ENCODE results near the gene SPTLC2.

Gene SPTLC2

GRCh38 chr14:77574446-77575115, 41.9 kb downstream of the SPTLC2 start:
- Histone ChIP-seq H3K27me3 (ENCODE audit: control insufficient read depth, insufficient read depth, low read length, poor library complexity, severe bottlenecking) (no peaks in the 10 kb centered on the region), H3K36me3 (ENCODE audit: control insufficient read depth, insufficient read depth, low read length) (no peaks in the 10 kb centered on the region), H3K27ac (ENCODE audit: insufficient read depth, low read depth, low read length, poor library complexity, severe bottlenecking) (no peak overlapping the region), H3K9me3 (ENCODE audit: control insufficient read depth, low read length) (no peaks in the 10 kb centered on the region), H3K4me1 (ENCODE audit: control insufficient read depth, insufficient read depth, low read length) (no peaks in the 10 kb centered on the region), H3K4me3 (ENCODE audit: insufficient read depth, low read depth, low read length) (no peak overlapping the region)
- 64 to 69% methylated on average over 3 to 4 of the region's 4 CpGs for WGBS, 2 experiments

GRCh38 chr14:77573964-77574363, 42.5 kb downstream of the SPTLC2 start:
- no peaks in the 10 kb centered on the region for H3K9me3 ChIP-seq (ENCODE audit: control insufficient read depth, low read length)
- H3K4me3 ChIP-seq (ENCODE audit: insufficient read depth, low read depth, low read length), result no peak overlapping the region
- WGBS, 2 experiments, result 95 to 96% methylated on average over 3 of the region's 3 CpGs
- no peaks in the 10 kb centered on the region for H3K36me3 ChIP-seq (ENCODE audit: control insufficient read depth, insufficient read depth, low read length)
- no peaks in the 10 kb centered on the region for H3K27me3 ChIP-seq (ENCODE audit: control insufficient read depth, insufficient read depth, low read length, poor library complexity, severe bottlenecking)
- no peak overlapping the region for H3K27ac ChIP-seq (ENCODE audit: insufficient read depth, low read depth, low read length, poor library complexity, severe bottlenecking)
- H3K4me1 ChIP-seq (ENCODE audit: control insufficient read depth, insufficient read depth, low read length), result no peaks in the 10 kb centered on the region

- Histone ChIP-seq H3K27ac (ENCODE audit: insufficient read depth, low read depth, low read length, poor library complexity, severe bottlenecking) (no peak overlapping the region), H3K9me3 (ENCODE audit: control insufficient read depth, low read length) (no peaks in the 10 kb centered on the region), H3K27me3 (ENCODE audit: control insufficient read depth, insufficient read depth, low read length, poor library complexity, severe bottlenecking) (no peaks in the 10 kb centered on the region), H3K36me3 (ENCODE audit: control insufficient read depth, insufficient read depth, low read length) (no peaks in the 10 kb centered on the region), H3K4me1 (ENCODE audit: control insufficient read depth, insufficient read depth, low read length) (no peaks in the 10 kb centered on the region), H3K4me3 (ENCODE audit: insufficient read depth, low read depth, low read length) (no peak overlapping the region)
- 67 to 72% methylated on average over 6 of the region's 6 CpGs for WGBS, 2 experiments
Observed at GRCh38 chr14:77570706-77571268, 45.6 kb downstream of the SPTLC2 start.

GRCh38 chr14:77565994-77566305, 50.5 kb downstream of the SPTLC2 start:
- no peak overlapping the region for H3K4me3 ChIP-seq (ENCODE audit: insufficient read depth, low read depth, low read length)
- H3K36me3 ChIP-seq (ENCODE audit: control insufficient read depth, insufficient read depth, low read length), result no peaks in the 10 kb centered on the region
- 88 to 96% methylated on average over 1 of the region's 1 CpG for WGBS, 2 experiments
- H3K9me3 ChIP-seq (ENCODE audit: control insufficient read depth, low read length), result no peaks in the 10 kb centered on the region
- H3K27ac ChIP-seq (ENCODE audit: insufficient read depth, low read depth, low read length, poor library complexity, severe bottlenecking), result no peak overlapping the region
- no peaks in the 10 kb centered on the region for H3K4me1 ChIP-seq (ENCODE audit: control insufficient read depth, insufficient read depth, low read length)
- no peaks in the 10 kb centered on the region for H3K27me3 ChIP-seq (ENCODE audit: control insufficient read depth, insufficient read depth, low read length, poor library complexity, severe bottlenecking)

GRCh38 chr14:77565289-77565993, 51.0 kb downstream of the SPTLC2 start:
- Histone ChIP-seq H3K27ac (ENCODE audit: insufficient read depth, low read depth, low read length, poor library complexity, severe bottlenecking) (no peak overlapping the region), H3K4me1 (ENCODE audit: control insufficient read depth, insufficient read depth, low read length) (no peaks in the 10 kb centered on the region), H3K4me3 (ENCODE audit: insufficient read depth, low read depth, low read length) (no peak overlapping the region), H3K36me3 (ENCODE audit: control insufficient read depth, insufficient read depth, low read length) (no peaks in the 10 kb centered on the region), H3K27me3 (ENCODE audit: control insufficient read depth, insufficient read depth, low read length, poor library complexity, severe bottlenecking) (no peaks in the 10 kb centered on the region), H3K9me3 (ENCODE audit: control insufficient read depth, low read length) (no peaks in the 10 kb centered on the region)
- 85 to 88% methylated on average over 8 of the region's 8 CpGs for WGBS, 2 experiments

- H3K9me3 ChIP-seq (ENCODE audit: control insufficient read depth, low read length), result no peaks in the 10 kb centered on the region
- no peaks in the 10 kb centered on the region for H3K4me1 ChIP-seq (ENCODE audit: control insufficient read depth, insufficient read depth, low read length)
- H3K27me3 ChIP-seq (ENCODE audit: control insufficient read depth, insufficient read depth, low read length, poor library complexity, severe bottlenecking), result no peaks in the 10 kb centered on the region
- H3K4me3 ChIP-seq (ENCODE audit: insufficient read depth, low read depth, low read length), result no peak overlapping the region
- H3K27ac ChIP-seq (ENCODE audit: insufficient read depth, low read depth, low read length, poor library complexity, severe bottlenecking), result no peak overlapping the region
- no peaks in the 10 kb centered on the region for H3K36me3 ChIP-seq (ENCODE audit: control insufficient read depth, insufficient read depth, low read length)
- WGBS, 2 experiments, result 94 to 95% methylated on average over 4 of the region's 4 CpGs
Observed at GRCh38 chr14:77562681-77563080, 53.8 kb downstream of the SPTLC2 start.

GRCh38 chr14:77561881-77562280, 54.6 kb downstream of the SPTLC2 start:
- no peaks in the 10 kb centered on the region for H3K9me3 ChIP-seq (ENCODE audit: control insufficient read depth, low read length)
- no peak overlapping the region for H3K27ac ChIP-seq (ENCODE audit: insufficient read depth, low read depth, low read length, poor library complexity, severe bottlenecking)
- H3K27me3 ChIP-seq (ENCODE audit: control insufficient read depth, insufficient read depth, low read length, poor library complexity, severe bottlenecking), result no peaks in the 10 kb centered on the region
- H3K36me3 ChIP-seq (ENCODE audit: control insufficient read depth, insufficient read depth, low read length), result no peaks in the 10 kb centered on the region
- no peaks in the 10 kb centered on the region for H3K4me1 ChIP-seq (ENCODE audit: control insufficient read depth, insufficient read depth, low read length)
- no peak overlapping the region for H3K4me3 ChIP-seq (ENCODE audit: insufficient read depth, low read depth, low read length)
- WGBS, 2 experiments, result 89 to 93% methylated on average over 3 to 5 of the region's 5 CpGs

- Histone ChIP-seq H3K4me3 (ENCODE audit: insufficient read depth, low read depth, low read length) (no peak overlapping the region), H3K27me3 (ENCODE audit: control insufficient read depth, insufficient read depth, low read length, poor library complexity, severe bottlenecking) (no peaks in the 10 kb centered on the region), H3K9me3 (ENCODE audit: control insufficient read depth, low read length) (no peaks in the 10 kb centered on the region), H3K27ac (ENCODE audit: insufficient read depth, low read depth, low read length, poor library complexity, severe bottlenecking) (no peak overlapping the region), H3K36me3 (ENCODE audit: control insufficient read depth, insufficient read depth, low read length) (no peaks in the 10 kb centered on the region), H3K4me1 (ENCODE audit: control insufficient read depth, insufficient read depth, low read length) (no peaks in the 10 kb centered on the region)
- 91 to 93% methylated on average over 5 to 6 of the region's 6 CpGs for WGBS, 2 experiments
Observed at GRCh38 chr14:77559381-77559780, 57.1 kb downstream of the SPTLC2 start.

- H3K27ac ChIP-seq (ENCODE audit: insufficient read depth, low read depth, low read length, poor library complexity, severe bottlenecking), result no peak overlapping the region
- H3K4me1 ChIP-seq (ENCODE audit: control insufficient read depth, insufficient read depth, low read length), result no peaks in the 10 kb centered on the region
- H3K9me3 ChIP-seq (ENCODE audit: control insufficient read depth, low read length), result no peaks in the 10 kb centered on the region
- no peaks in the 10 kb centered on the region for H3K27me3 ChIP-seq (ENCODE audit: control insufficient read depth, insufficient read depth, low read length, poor library complexity, severe bottlenecking)
- 91 to 94% methylated on average over 10 of the region's 10 CpGs for WGBS, 2 experiments
- H3K4me3 ChIP-seq (ENCODE audit: insufficient read depth, low read depth, low read length), result no peak overlapping the region
- no peaks in the 10 kb centered on the region for H3K36me3 ChIP-seq (ENCODE audit: control insufficient read depth, insufficient read depth, low read length)
Observed at GRCh38 chr14:77557391-77557790, 59.0 kb downstream of the SPTLC2 start.

GRCh38 chr14:77556946-77557345, 59.5 kb downstream of the SPTLC2 start:
- Histone ChIP-seq H3K27me3 (ENCODE audit: control insufficient read depth, insufficient read depth, low read length, poor library complexity, severe bottlenecking) (no peaks in the 10 kb centered on the region), H3K36me3 (ENCODE audit: control insufficient read depth, insufficient read depth, low read length) (no peaks in the 10 kb centered on the region), H3K4me3 (ENCODE audit: insufficient read depth, low read depth, low read length) (no peak overlapping the region), H3K27ac (ENCODE audit: insufficient read depth, low read depth, low read length, poor library complexity, severe bottlenecking) (no peak overlapping the region), H3K4me1 (ENCODE audit: control insufficient read depth, insufficient read depth, low read length) (no peaks in the 10 kb centered on the region), H3K9me3 (ENCODE audit: control insufficient read depth, low read length) (no peaks in the 10 kb centered on the region)
- 81 to 84% methylated on average over 4 of the region's 4 CpGs for WGBS, 2 experiments

Data from ectodermal cell (in vitro differentiated cells).